AG10803 (cell line): ENCODE measurements around the gene SLC2A13.
"Not testable (repeated sequence)": the region's sequence is repeated elsewhere in the genome, so short reads cannot be mapped to it uniquely, and the experiment has no call there.

Experiments used
- DNase-seq: peaks from one replicate; pipeline ENCODE4 v3.0.0; 2010; ENCODE audit warnings: low read depth
- H3K4me3 ChIP-seq: 2 replicates; pipeline ENCODE4 v1.5.1; 2011; ENCODE audit warnings: mild to moderate bottlenecking, low read length, control low read depth
- CTCF ChIP-seq: conservative IDR thresholded peaks from 2 replicates; pipeline ENCODE4 v1.5.1; 2011; ENCODE audit warnings: mild to moderate bottlenecking, low read length, control low read depth, inconsistent platforms

Gene SLC2A13

GRCh38 chr12:40031965-40032364 lies 73.9 kb downstream of the SLC2A13 start:
- DNase-seq, result no peak

GRCh38 chr12:40030970-40031369 lies 74.9 kb downstream of the SLC2A13 start:
- not testable (repeated sequence) for DNase-seq, H3K4me3 ChIP-seq

More at GRCh38 chr12:40031965-40032364, 73.9 kb downstream of the SLC2A13 start:
- H3K4me3 ChIP-seq, result no peak overlapping the region
- TF ChIP-seq CTCF, result no peak

- TF ChIP-seq CTCF, result no peak
- no peak for DNase-seq
- H3K4me3 ChIP-seq, result no peak overlapping the region
Observed at GRCh38 chr12:40028296-40028695, 77.6 kb downstream of the SLC2A13 start.

GRCh38 chr12:40022850-40023249 lies 83.0 kb downstream of the SLC2A13 start:
- no peak for TF ChIP-seq CTCF
- no peak overlapping the region for H3K4me3 ChIP-seq
- DNase-seq, result no peak

GRCh38 chr12:40020261-40020691 lies 85.6 kb downstream of the SLC2A13 start:
- no peak for TF ChIP-seq CTCF
- no peak overlapping the region for H3K4me3 ChIP-seq
- no peak for DNase-seq

- no peak for DNase-seq
- no peak for TF ChIP-seq CTCF
- no peak overlapping the region for H3K4me3 ChIP-seq
Observed at GRCh38 chr12:40017488-40017887, 88.4 kb downstream of the SLC2A13 start.

- no peak for DNase-seq
- no peak for TF ChIP-seq CTCF
Observed at GRCh38 chr12:40016980-40017379, 88.9 kb downstream of the SLC2A13 start.

GRCh38 chr12:40015881-40016280 lies 90.0 kb downstream of the SLC2A13 start:
- no peak for TF ChIP-seq CTCF
- no peak overlapping the region for H3K4me3 ChIP-seq
- no peak for DNase-seq

More at GRCh38 chr12:40016980-40017379, 88.9 kb downstream of the SLC2A13 start:
- H3K4me3 ChIP-seq, result no peak overlapping the region
